ENCODE data around the gene PALLD. TPM values are rescaled to one million over a fixed set of nuclear protein-coding genes. Genes with fewer than 3 reads are reported as not detected.

PALLD gene
- total RNA-seq, 1 donor from 2014 or later: 85.7 TPM

DNA sequence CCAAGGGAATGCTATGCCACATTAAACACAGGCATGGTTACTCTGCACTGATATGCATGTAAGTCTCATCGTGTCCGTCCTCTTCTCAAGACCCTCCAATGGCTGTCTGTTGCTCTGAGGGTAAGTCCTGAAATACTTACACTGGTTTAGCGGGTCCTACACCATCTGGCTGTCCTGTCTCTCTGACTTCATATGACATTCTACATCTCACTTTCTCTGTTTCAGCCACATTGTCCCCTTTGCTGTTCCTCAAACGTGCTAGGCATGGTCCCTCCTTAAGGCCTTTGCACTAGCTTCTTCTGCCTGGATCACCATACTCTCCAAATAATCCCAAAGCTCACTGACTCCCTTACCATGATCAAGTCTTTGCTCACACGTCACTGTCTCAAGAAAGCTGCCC is 131.4 kb downstream of the PALLD start:
- H3K4me1 Mint-ChIP-seq: peaks cover 33% of the 10 kb centered on the region
- Histone ChIP-seq H3K27me3 (no peaks in the 10 kb centered on the region), H3K27ac (no peak overlapping the region), H3K4me2 (no peak overlapping the region), H2AFZ (replicated peaks) (no peak overlapping the region), H3K79me2 (ENCODE audit: low read depth) (peaks cover 8% of the 10 kb centered on the region), H3K9me3 (ENCODE audit: low read depth) (no peaks in the 10 kb centered on the region), H3K36me3 (no peaks in the 10 kb centered on the region), H4K20me1 (ENCODE audit: low read depth) (no peaks in the 10 kb centered on the region), H3K4me1 (peaks cover 27% of the 10 kb centered on the region), H3F3A (ENCODE audit: low read depth) (peaks cover 41% of the 10 kb centered on the region), H3K9ac (no peak overlapping the region), H3K4me3 (no peak overlapping the region)
- DNase-seq (ENCODE audit: low spot score): no peak
- no peak overlapping the region for H3K4me3 Mint-ChIP-seq
- H3K36me3 Mint-ChIP-seq: no peaks in the 10 kb centered on the region
- H3K27ac Mint-ChIP-seq: peak overlapping the region; percentile 31
- H3K27me3 Mint-ChIP-seq (ENCODE audit: insufficient read depth, low read depth): no peaks in the 10 kb centered on the region
- H3K9me3 Mint-ChIP-seq: no peaks in the 10 kb centered on the region
- TF ChIP-seq EZH2 (IDR thresholded peaks at IDR 0.05) (no peak), EZH2phosphoT487 (IDR thresholded peaks at IDR 0.05) (no peak)
- TF ChIP-seq, protein P1, sequence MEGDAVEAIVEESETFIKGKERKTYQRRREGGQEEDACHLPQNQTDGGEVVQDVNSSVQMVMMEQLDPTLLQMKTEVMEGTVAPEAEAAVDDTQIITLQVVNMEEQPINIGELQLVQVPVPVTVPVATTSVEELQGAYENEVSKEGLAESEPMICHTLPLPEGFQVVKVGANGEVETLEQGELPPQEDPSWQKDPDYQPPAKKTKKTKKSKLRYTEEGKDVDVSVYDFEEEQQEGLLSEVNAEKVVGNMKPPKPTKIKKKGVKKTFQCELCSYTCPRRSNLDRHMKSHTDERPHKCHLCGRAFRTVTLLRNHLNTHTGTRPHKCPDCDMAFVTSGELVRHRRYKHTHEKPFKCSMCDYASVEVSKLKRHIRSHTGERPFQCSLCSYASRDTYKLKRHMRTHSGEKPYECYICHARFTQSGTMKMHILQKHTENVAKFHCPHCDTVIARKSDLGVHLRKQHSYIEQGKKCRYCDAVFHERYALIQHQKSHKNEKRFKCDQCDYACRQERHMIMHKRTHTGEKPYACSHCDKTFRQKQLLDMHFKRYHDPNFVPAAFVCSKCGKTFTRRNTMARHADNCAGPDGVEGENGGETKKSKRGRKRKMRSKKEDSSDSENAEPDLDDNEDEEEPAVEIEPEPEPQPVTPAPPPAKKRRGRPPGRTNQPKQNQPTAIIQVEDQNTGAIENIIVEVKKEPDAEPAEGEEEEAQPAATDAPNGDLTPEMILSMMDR (IDR thresholded peaks at IDR 0.05): no peak

DNA sequence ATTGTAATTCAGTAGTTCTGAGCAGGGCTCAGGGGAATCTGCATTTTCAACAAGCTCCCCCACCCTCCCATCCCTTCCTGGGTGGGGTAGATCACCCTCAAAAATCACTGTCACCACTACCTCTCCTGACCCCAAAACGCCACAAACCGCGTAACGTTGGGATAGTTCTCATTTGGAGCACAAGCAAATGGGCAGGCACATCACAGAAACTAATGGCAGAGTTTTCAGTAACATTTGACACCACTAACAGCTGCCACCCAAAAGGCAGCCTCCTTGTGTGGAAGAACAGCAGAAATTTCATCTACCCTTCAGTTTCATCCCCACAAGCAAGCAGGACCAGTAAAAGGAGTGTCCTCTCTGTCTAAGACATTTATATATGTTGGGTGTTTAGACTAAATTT is 132.7 kb downstream of the PALLD start:
- H3F3A ChIP-seq (ENCODE audit: low read depth): peaks cover 45% of the 10 kb centered on the region
- H3K4me1 Mint-ChIP-seq: peaks cover 45% of the 10 kb centered on the region
- no peak for DNase-seq (ENCODE audit: low spot score)
- H4K20me1 ChIP-seq (ENCODE audit: low read depth): no peaks in the 10 kb centered on the region
- H3K9me3 Mint-ChIP-seq: no peaks in the 10 kb centered on the region
- no peaks in the 10 kb centered on the region for H3K27me3 Mint-ChIP-seq (ENCODE audit: insufficient read depth, low read depth)
- H3K9me3 ChIP-seq (ENCODE audit: low read depth): no peaks in the 10 kb centered on the region
- peak overlapping the region; percentile 33 for H3K4me3 Mint-ChIP-seq
- TF ChIP-seq, protein P1 (IDR thresholded peaks at IDR 0.05): no peak
- no peak for TF ChIP-seq EZH2 (IDR thresholded peaks at IDR 0.05)
- TF ChIP-seq EZH2phosphoT487 (IDR thresholded peaks at IDR 0.05): no peak
- H3K27ac Mint-ChIP-seq: no peak overlapping the region
- H3K4me1 ChIP-seq: peaks cover 40% of the 10 kb centered on the region
- H2AFZ ChIP-seq (replicated peaks): no peak overlapping the region
- H3K36me3 Mint-ChIP-seq: no peaks in the 10 kb centered on the region
- H3K4me2 ChIP-seq: peak overlapping the region; percentile 85
- H3K27ac ChIP-seq: peak overlapping the region; percentile 99
- no peaks in the 10 kb centered on the region for H3K36me3 ChIP-seq
- H3K27me3 ChIP-seq: no peaks in the 10 kb centered on the region
- no peak overlapping the region for H3K4me3 ChIP-seq
- peaks cover 21% of the 10 kb centered on the region for H3K79me2 ChIP-seq (ENCODE audit: low read depth)
- H3K9ac ChIP-seq: no peak overlapping the region

DNA sequence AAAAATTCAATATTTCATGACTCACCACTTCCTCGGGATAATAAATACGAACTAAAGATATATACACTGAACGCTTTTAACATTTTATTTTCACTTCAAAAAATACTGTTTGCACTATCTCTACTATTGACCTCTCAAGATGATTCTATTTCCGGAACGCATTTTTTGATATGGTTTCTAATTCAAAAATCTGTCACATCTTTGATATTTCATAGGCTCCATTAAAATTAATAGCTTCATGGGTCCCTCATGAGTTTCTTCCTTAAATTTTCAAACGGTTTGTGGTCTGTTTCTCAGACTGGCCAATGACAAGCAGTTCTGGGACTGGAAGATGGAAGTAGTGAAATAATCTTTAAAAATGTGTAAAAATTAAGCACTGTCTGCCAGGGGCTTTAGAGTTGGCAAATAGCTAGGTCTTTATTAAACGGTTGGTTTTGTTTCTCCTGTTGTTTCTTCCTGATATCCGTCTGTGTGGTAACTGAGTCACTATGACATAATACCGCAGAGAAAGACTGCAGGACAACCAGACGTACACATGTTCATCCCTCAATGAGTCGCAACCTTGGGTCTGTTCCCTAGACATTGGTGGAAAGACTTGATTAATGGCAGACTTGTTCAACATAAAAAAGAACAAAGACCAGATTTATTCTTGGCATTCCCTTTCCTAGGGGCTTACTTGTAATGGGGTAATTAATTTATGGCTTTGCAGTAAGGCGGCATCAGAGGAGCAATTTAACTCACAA is 133.8 kb downstream of the PALLD start:
- Mint-ChIP-seq H3K36me3 (no peaks in the 10 kb centered on the region), H3K9me3 (no peaks in the 10 kb centered on the region), H3K4me3 (peak overlapping the region; percentile 97), H3K4me1 (peaks cover 55% of the 10 kb centered on the region), H3K27ac (peak overlapping the region; percentile 99), H3K27me3 (ENCODE audit: insufficient read depth, low read depth) (no peaks in the 10 kb centered on the region)
- Histone ChIP-seq H3F3A (ENCODE audit: low read depth) (peaks cover 45% of the 10 kb centered on the region), H2AFZ (replicated peaks) (peak overlapping the region; percentile 77), H3K36me3 (no peaks in the 10 kb centered on the region), H3K27me3 (no peaks in the 10 kb centered on the region), H3K4me1 (peaks cover 44% of the 10 kb centered on the region), H3K27ac (peak overlapping the region; percentile 99), H3K9me3 (ENCODE audit: low read depth) (no peaks in the 10 kb centered on the region), H3K9ac (peak overlapping the region; percentile 69), H4K20me1 (ENCODE audit: low read depth) (no peaks in the 10 kb centered on the region), H3K4me3 (peak overlapping the region; percentile 77), H3K4me2 (peak overlapping the region; percentile 85), H3K79me2 (ENCODE audit: low read depth) (peaks cover 31% of the 10 kb centered on the region)
- TF ChIP-seq EZH2 (IDR thresholded peaks at IDR 0.05): no peak
- TF ChIP-seq, protein P1 (IDR thresholded peaks at IDR 0.05): no peak
- no peak for TF ChIP-seq EZH2phosphoT487 (IDR thresholded peaks at IDR 0.05)
- no peak for DNase-seq (ENCODE audit: low spot score)
